Dedifferentiated amniotic fluid mesenchymal stem cell (primary cell): Measurements from ENCODE around the gene MIEF1.
"Not testable (repeated sequence)": the region's sequence is repeated elsewhere in the genome, so short reads cannot be mapped to it uniquely, and the experiment has no call there.

Experiments
- DNase-seq: peaks from one replicate; pipeline ENCODE4 v3.0.0-alpha.2; 2016; ENCODE audit errors: extremely low spot score

MIEF1 gene

DNA sequence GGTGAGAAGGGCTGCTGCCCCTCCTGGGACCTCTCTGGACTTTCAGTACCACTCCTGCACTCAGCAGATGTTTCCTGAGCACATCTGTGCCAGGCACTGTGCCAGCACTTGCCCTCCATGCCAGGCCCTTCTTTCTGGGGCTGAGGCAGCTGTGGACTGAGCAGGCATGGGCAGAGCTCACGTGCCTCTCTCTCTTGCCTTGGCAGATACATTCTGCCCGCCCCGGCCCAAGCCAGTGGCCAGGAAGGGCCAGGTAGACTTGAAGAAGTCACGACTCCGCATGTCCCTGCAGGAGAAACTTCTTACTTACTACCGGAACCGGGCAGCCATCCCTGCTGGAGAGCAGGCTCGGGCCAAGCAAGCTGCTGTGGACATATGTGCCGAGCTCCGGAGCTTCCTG lies 9.9 kb downstream of the MIEF1 start:
- no peak for DNase-seq

DNA sequence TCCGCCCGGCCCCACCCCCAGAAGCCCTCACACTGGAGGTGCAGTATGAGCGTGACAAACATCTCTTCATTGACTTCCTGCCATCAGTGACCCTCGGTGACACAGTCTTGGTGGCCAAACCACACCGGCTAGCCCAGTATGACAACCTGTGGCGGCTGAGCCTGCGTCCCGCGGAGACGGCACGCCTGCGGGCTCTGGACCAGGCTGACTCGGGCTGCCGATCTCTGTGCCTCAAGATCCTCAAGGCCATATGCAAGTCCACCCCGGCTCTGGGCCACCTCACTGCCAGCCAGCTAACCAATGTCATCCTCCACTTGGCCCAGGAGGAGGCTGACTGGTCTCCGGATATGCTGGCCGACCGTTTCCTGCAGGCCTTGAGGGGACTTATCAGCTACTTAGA lies 11.7 kb downstream of the MIEF1 start:
- DNase-seq = no peak

DNA sequence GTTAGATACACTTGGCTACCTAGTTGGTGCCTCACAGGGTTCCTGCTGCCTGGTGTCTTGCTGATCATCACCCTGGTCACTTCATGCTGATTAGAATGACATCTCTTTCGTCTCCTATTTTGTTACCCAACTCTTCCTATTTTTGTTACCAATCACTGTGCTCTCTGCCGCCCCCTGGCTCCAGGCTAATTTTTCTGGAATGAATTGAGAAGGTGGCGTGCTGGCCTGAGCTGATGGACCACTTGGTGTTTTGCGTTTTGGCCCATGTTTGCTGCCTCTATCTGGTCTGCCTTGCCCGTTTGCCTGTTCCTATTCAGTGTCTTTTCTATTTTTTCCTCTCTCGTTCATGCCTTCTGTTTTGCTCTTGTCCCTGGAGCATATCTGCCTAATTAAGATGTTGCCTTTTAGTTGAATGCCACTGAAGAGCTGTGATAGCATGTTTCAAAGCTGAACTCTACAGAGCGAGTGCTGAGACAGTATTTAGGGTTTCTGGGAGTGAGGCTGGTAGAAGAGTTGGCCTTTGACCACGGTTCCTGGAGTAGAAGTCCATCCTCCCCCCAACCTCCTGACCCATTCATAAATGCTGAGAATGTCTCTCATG lies 12.4 kb downstream of the MIEF1 start:
- no peak for DNase-seq

DNA sequence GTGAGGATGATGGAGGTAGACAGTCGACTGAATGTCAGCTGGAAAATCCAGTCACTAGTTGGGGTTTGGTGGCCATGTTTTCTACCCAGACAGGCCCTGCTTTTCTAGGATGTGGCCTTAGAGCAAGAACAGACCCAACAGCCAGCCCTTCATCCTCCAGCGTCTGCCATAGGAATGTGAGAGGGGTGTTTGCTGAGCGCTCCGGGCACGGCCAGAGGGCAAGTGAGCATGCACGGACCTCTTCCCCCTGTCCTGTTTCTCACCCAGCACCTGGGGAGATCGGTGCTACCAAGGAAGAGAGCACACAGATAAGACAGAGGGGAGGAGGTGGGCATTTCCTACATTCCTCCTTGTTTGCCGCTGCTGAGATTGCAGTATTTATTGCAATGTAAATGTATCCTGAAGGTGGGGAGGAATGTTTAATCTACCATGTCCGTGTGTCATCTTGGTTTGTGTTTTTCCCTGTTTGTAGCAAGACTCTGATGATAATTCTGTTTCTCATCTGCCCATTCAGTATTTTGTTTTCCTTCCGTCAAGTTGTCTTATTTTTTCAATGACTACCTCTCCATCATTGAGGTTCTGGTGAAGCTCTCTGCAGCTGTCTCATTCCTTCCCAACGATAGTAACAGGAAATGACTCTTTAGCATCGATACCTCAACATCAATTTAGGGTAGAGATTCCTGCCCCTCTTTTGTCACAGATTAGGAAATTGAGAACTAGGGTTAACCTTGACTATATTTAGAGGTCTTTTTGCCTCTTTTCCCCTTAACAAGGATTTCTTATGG lies 13.4 kb downstream of the MIEF1 start:
- no peak for DNase-seq

DNA sequence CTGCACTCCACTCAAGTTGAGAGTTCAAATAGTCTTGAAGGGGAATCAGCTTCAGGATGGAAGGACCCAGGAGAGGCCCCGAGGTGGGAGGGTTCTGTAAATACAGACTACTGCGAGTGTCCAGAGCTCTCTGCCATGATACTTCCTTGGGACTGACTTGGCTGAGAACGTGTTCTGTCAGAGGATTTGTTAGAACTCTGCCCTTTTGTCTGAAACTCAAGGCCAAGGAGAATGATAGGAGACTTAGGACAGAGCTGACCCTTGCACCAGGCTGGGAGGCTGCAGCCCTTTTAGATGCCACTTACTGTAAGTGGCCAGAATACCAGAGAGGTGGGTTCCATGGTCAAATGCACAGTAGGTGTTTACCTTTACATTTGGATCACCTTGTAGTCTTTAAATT lies 15.4 kb downstream of the MIEF1 start:
- DNase-seq = no peak

DNA sequence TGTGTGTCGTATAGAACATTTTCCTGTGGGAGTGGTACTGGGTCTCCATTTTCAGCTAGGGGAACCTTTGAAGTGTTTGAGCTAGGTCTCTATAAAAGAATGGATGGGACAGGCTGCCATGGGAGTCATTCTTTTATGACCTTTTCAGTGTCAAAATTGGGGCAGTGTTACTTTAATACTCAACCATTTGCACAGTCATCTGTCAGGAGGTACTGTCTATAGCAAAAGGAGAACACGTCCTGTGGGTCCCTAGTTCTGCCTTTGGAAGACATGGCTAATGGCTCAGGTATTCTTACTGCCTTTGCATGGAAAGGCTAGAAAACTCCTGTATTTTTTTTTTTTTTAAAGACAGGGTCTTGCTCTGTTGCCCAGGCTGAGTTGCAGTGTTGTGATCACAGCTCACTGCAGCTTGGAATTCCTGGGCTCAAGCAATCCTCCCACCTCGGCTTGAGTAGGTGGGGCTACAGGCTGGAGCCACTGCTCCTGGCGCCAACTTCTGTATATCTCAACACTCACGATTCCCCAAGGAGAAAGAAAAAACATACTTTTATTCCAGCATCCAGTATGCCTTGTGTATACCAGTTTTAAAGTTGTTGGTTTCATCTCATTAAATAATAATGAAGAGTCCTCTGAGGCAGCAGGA lies 16.2 kb downstream of the MIEF1 start:
- no peak for DNase-seq

DNA sequence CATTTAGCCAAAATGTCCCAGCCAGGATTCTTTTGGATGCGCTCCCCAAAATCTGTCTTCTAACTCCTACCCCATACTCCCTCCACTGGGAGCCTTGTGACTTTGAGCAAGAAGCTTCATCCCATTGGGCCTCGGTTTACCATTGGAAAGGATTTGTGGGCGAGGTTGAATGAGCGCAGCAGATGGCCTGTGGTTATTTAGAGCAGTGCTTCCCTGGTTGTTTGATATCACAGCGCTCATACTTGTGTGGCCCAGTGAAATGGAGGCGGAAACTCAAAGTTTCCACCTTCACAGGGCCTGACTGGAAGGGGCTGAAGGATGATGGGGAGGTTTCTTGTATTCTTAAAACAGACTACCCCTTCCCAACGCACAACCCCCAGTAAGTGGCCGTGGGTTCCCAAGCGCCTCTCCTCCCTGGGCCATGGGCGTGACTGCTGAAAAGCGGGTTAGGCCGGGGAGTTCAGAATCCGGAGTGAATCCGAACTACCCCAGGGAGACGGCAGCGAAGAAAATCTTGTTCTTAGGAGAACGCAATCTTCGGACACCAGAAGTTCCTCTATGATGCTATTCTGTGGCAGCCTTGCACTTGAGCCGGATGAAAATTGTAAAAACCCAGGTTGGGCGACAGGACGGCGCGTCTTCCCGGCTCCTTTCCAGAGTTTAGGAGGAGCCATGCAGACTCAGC lies 17.0 kb downstream of the MIEF1 start:
- peak; percentile 31 for DNase-seq

DNA sequence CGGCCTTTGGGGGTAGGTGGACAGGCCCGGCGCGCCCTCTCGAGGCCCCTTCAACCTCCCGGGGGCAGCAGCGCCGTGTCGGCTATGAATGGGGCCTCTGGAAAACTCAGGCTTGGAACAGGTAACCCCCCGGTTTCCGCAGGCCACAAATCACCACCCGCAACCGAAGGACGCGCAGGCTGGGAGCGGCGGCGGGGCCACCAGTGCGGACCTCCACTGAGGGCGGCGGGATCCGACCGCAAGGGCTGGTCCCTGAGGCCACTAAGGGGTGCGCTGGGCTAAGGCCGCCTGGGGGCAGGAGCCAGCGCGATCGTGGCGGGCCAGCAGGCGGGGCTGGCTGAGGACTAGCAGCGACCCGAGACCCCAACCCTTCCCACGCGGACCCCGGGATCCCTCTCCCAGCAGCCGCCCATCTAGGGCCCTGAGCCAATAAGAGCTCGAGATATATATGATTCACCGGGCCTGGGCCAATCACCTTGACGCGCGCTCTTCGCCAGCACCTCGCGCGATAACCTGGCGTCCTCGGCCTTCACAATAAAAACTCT lies 17.7 kb downstream of the MIEF1 start:
- DNase-seq = peak; percentile 99

DNA sequence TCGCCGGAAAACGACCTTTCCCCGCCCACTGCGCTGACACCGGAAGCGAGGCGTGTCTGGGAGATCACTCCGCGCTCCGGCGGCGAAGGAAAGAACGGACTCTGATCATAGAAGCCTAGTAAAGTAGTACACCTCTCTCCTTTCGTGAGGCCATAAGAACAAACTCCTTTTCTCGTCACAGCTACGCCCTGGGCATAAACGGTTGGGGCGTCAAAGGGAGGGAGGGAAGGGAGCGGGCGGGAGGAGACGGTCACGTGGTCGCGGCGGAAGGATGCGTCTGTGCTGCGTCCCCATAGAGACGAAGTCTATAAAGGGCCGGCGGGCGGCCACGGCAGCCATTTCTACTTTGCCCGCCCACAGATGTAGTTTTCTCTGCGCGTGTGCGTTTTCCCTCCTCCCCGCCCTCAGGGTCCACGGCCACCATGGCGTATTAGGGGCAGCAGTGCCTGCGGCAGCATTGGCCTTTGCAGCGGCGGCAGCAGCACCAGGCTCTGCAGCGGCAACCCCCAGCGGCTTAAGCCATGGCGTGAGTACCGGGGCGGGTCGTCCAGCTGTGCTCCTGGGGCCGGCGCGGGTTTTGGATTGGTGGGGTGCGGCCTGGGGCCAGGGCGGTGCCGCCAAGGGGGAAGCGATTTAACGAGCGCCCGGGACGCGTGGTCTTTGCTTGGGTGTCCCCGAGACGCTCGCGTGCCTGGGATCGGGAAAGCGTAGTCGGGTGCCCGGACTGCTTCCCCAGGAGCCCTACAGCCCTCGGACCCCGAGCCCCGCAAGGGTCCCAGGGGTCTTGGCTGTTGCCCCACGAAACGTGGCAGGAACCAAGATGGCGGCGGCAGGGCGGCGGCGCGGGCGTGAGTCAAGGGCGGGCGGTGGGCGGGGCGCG lies 18.4 kb downstream of the MIEF1 start, which contains the start of gene ATF4:
Gene ATF4 (plus strand): TSS at position 337 of the 880 bp plus-strand sequence. CDS start 884 bp downstream, outside the sequence.
- peak; percentile 30 for DNase-seq

DNA sequence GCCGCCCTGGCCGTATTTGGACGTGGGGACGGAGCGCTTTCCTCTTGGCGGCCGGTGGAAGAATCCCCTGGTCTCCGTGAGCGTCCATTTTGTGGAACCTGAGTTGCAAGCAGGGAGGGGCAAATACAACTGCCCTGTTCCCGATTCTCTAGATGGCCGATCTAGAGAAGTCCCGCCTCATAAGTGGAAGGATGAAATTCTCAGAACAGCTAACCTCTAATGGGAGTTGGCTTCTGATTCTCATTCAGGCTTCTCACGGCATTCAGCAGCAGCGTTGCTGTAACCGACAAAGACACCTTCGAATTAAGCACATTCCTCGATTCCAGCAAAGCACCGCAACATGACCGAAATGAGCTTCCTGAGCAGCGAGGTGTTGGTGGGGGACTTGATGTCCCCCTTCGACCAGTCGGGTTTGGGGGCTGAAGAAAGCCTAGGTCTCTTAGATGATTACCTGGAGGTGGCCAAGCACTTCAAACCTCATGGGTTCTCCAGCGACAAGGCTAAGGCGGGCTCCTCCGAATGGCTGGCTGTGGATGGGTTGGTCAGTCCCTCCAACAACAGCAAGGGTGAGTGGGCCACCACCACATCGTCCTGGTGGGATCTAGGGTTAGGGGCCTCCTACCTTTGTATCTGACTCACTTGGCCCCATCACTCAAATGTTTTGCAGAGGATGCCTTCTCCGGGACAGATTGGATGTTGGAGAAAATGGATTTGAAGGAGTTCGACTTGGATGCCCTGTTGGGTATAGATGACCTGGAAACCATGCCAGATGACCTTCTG lies 19.2 kb downstream of the MIEF1 start:
- peak; percentile 64 for DNase-seq

DNA sequence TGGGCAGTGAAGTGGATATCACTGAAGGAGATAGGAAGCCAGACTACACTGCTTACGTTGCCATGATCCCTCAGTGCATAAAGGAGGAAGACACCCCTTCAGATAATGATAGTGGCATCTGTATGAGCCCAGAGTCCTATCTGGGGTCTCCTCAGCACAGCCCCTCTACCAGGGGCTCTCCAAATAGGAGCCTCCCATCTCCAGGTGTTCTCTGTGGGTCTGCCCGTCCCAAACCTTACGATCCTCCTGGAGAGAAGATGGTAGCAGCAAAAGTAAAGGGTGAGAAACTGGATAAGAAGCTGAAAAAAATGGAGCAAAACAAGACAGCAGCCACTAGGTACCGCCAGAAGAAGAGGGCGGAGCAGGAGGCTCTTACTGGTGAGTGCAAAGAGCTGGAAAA lies 20.0 kb downstream of the MIEF1 start:
- not testable (repeated sequence) for DNase-seq

DNA sequence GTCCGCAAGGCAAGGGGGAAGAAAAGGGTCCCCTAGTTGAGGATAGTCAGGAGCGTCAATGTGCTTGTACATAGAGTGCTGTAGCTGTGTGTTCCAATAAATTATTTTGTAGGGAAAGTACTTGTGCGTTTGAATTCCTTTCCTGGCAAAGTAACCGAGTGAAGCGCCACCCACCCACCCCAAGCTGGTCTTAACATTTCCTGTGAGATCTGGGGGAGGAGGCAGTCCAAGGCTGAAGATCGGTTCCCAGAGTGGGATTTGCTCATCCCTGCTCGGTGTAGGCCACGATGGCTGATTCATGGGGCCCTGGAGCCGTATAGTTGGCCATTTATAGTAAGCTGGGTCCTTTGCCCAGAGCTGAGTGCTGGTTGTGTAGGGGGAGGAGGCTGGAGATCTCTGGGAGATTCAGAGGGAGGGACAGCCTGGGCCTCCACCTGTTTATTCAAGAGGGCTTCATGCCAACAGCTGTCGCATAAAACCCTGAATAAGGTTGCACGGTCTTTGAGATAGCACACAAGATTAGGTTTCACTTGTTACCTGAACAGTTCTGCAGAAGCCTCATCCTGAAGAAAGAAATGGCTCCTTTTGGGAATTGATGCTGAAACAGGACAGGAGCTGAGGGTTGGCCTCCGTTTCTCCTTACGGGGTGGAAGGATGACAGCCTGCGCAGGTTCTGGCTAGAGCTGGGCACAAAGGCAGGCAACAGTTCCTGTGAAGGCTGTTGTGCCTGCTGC lies 20.6 kb downstream of the MIEF1 start:
- no peak for DNase-seq

DNA sequence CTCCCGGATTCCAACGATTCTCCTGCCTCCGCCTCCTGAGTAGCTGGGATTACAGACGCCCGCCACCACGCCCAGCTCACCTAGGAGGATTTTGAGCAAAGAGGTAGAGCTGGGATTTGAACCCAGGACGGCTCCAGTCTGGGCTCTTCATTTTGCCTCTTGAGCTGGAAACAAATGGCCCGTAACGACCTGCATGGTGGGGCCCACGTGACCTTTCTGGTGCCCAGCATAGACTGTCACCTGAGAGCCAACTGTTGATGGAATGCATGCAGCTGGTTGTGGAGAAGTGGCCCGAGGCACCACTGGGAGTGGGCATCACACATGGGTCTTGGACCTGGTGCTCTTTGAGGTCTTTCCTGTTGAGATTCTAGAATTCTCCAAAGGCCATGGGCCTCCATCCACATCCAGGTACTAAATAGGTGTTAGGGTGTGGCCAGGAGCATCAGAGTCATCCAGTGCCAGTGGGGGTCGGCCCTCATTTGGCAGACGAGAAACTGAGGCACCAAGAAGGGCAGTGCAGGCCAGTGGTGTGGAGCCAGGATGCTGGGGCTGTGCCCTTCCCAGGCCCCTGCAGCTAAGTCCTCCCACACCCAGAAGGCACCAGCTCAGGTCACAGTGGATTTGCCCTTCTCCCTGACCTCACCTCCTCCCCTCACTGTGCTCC lies 22.1 kb downstream of the MIEF1 start:
- DNase-seq = no peak

DNA sequence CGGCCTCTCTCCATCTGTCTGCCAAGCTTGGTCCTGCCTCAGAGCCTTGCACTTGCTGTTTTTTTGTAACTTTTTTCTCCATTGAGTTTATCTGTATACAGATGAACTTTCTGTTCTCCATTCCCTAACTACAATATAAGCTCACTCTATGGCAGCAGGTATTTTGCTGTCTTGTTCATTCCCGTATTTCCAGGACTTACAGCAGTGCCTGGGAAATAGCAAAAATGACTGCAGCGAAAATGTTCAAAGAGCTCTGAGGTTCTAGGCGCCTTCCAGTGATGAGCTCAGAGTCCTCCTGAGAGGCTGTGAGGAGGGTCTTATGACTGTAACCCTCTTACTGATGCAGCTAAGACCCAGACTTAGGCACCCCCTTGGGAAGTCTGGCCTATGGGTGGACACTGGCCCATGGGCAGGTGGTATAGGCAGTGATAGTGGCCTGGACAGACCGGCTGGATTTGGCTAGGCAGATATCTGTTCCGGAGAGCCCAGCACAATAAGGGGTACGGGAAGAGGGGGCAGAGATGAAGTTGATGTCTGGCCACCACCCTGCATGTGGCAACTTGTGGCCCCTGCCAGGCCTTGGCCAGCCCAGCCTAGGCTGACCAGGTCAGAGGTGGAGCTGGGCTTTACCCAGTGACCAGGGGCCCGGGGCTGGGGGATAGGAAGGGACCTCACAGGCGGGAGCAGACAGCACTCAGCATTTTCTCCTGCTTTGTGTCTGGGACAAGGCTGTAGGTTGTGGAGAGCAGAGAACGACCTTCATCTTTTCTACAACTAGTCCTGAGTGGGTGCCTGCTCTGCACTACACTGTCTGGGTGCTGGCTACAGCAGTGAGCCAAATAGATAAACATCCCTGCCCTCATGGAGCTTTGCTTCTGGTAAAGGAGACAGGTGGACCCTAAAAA lies 22.9 kb downstream of the MIEF1 start:
- no peak for DNase-seq

DNA sequence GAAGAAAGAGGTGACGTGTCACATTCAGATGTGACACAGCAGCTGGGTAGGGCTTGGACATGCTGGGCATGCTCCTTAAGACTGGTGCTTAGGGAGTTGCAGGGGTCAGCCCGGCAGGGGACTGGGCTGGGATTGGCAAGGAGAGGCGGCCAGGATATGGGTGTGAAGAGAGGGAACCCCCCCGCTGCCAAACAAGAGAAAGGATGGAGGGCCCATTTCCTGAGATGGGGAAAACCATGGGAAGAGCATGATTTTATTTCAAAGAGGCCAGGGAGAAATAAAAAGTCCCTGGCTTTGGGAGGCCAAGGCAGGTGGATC lies 23.5 kb downstream of the MIEF1 start:
- no peak for DNase-seq

DNA sequence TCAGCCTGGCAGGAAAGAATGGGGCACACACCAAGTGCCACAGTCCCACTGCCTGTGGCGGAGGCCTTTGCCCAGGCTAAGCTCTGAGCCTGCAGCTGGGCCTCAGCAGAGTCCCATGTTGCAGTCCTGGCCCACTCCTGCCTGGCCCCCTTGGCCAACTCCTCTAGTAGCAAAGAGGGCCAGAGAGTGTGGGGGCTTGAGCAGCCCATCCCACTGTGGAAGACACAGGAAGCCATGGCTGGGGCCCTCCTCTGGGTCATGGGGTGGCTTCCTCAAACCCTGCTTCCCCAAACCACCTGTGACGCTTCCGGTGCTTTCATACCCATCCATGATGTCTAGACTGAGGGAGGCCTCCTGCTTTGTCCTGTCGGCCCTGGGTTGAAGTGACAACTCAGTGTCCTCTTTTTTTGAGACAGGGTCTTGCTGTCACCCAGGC lies 24.7 kb downstream of the MIEF1 start:
- DNase-seq = no peak

DNA sequence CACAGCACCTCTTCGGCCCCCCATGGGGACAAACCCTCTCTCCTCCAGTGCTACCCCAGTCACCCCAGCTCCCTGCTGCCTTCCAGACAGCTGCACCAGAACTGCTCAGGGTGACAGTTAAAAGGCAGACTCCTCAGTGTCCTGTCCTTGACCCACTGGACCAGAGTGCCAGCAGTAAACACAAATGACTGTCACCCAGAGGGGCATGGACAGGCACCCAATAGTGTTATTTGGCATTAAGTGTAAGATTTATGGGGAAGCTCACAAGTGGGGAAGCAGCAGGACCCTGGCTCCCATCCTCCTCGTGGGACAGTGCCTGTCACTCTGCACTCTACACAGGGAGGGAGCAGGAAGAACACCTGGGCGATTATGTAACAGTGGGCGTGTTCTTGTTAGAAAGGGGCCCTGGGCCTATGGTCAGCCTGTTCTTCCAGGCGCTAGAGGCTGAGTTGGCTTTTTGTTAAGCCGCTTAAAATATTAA lies 25.4 kb downstream of the MIEF1 start:
- no peak for DNase-seq

DNA sequence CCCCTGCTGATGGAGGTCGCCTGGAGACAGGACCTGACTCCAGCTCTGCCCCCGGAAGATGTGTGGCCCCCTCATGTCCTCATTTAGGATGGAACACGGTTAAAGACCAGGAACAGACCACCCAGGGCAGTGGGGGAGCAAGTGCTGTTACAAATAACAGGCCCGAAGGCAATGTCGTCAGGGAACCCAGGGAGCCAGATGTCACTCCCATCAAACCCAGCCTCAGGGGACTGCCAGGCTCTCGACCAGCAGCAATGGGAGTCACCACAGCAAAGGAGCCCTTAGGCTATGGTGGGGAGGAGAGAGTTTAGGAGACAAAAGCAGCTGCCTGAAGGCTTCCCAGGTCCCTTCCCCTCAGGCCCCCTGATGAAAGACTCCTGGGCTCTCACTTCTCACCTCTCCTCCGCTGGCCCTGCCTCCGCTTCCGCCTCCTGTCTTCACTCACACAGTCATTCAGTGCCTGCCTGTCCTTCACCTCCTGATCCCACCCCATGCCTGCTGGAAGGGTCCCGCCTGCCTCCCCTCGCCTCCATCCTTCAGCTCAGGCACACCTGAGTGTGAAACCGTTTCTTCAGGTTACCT lies 26.1 kb downstream of the MIEF1 start:
- no peak for DNase-seq
